Measurements from ENCODE around the gene PCF11. TPM values are rescaled to one million over a fixed set of nuclear protein-coding genes. Genes with fewer than 3 reads are reported as not detected.
A peak's percentile ranks its signal among the peaks of the same experiment; 100 is the strongest.

PCF11 gene
- total RNA-seq, 6 experiments from 2014 or later = 16.0 to 23.1 (median 18.9) TPM

GRCh38 chr11:83181815-83182214, 24.9 kb downstream of the PCF11 start:
- no peaks in the 10 kb centered on the region for H3K27me3 ChIP-seq
- ATAC-seq (no peak), DNase-seq (no peak)
- peaks cover 0 to 85% (median 53%) of the 10 kb centered on the region in 4 donors for H3K36me3 ChIP-seq
- 71% methylated on average over 2 of the region's 2 CpGs for WGBS (ENCODE audit: insufficient coverage, low coverage, low lambda C conversion rate, missing lambda C conversion rate)
- H3K27ac ChIP-seq = no peak overlapping the region
- H3K9me3 ChIP-seq = no peaks in the 10 kb centered on the region
- no peak overlapping the region for H3K4me3 ChIP-seq
- no peak for TF ChIP-seq POLR2A (IDR thresholded peaks at IDR 0.05)
- TF ChIP-seq CTCF (IDR thresholded peaks at IDR 0.05) = no peak
- H3K4me1 ChIP-seq = no peaks in the 10 kb centered on the region
- intact Hi-C loops (cut with DNase I) = no loop called here

- H3K9me3 ChIP-seq = no peaks in the 10 kb centered on the region
- H3K4me1 ChIP-seq = no peaks in the 10 kb centered on the region
- H3K4me3 ChIP-seq = no peak overlapping the region
- no peaks in the 10 kb centered on the region for H3K27me3 ChIP-seq
- 95% methylated on average over 1 of the region's 1 CpG for WGBS (ENCODE audit: insufficient coverage, low coverage, low lambda C conversion rate, missing lambda C conversion rate)
- intact Hi-C loops (cut with DNase I) = no loop called here
- no peak for ATAC-seq
- H3K27ac ChIP-seq = no peak overlapping the region
- H3K36me3 ChIP-seq = peaks cover 0 to 65% (median 26%) of the 10 kb centered on the region in 4 donors
- no peak for DNase-seq
- TF ChIP-seq POLR2A (IDR thresholded peaks at IDR 0.05) = no peak
- no peak for TF ChIP-seq CTCF (IDR thresholded peaks at IDR 0.05)
Observed at GRCh38 chr11:83185767-83186166, 28.8 kb downstream of the PCF11 start.

GRCh38 chr11:83187465-83187864, 30.5 kb downstream of the PCF11 start:
- Histone ChIP-seq H3K4me3 (no peak overlapping the region), H3K27me3 (no peaks in the 10 kb centered on the region), H3K27ac (no peak overlapping the region), H3K9me3 (no peaks in the 10 kb centered on the region), H3K4me1 (peaks cover 0 to 2% (median 0%) of the 10 kb centered on the region in 4 donors), H3K36me3 (peaks cover 0 to 63% (median 23%) of the 10 kb centered on the region in 4 donors)
- no peak for TF ChIP-seq POLR2A (IDR thresholded peaks at IDR 0.05)
- TF ChIP-seq CTCF (IDR thresholded peaks at IDR 0.05) = no peak
- ATAC-seq (peak in 1 of 4 donors; percentile 12), DNase-seq (no peak)
- intact Hi-C loops (cut with DNase I) = no loop called here
- WGBS (ENCODE audit: insufficient coverage, low coverage, low lambda C conversion rate, missing lambda C conversion rate) = 96% methylated on average over 4 of the region's 4 CpGs

GRCh38 chr11:83191491-83191890, 34.6 kb downstream of the PCF11 start:
- intact Hi-C loops (cut with DNase I) = no loop called here
- WGBS (ENCODE audit: insufficient coverage, low coverage, low lambda C conversion rate, missing lambda C conversion rate) = 100% methylated on average over 3 of the region's 5 CpGs
- no peak for ATAC-seq
- peaks cover 0 to 27% (median 8%) of the 10 kb centered on the region in 4 donors for H3K36me3 ChIP-seq
- no peak for DNase-seq
- H3K27me3 ChIP-seq = no peaks in the 10 kb centered on the region
- no peak overlapping the region for H3K27ac ChIP-seq
- no peak overlapping the region for H3K4me3 ChIP-seq
- TF ChIP-seq CTCF (IDR thresholded peaks at IDR 0.05) = no peak
- TF ChIP-seq POLR2A (IDR thresholded peaks at IDR 0.05) = no peak
- H3K9me3 ChIP-seq = no peaks in the 10 kb centered on the region
- H3K4me1 ChIP-seq = peaks cover 0 to 13% (median 0%) of the 10 kb centered on the region in 4 donors

GRCh38 chr11:83191986-83192385, 35.1 kb downstream of the PCF11 start:
- ATAC-seq = no peak
- intact Hi-C loops (cut with DNase I) = no loop called here
- no peak for DNase-seq
- Histone ChIP-seq H3K36me3 (peaks cover 0 to 27% (median 8%) of the 10 kb centered on the region in 4 donors), H3K4me3 (no peak overlapping the region), H3K9me3 (no peaks in the 10 kb centered on the region), H3K4me1 (peaks cover 0 to 13% (median 0%) of the 10 kb centered on the region in 4 donors), H3K27me3 (no peaks in the 10 kb centered on the region), H3K27ac (no peak overlapping the region)
- 73% methylated on average over 11 of the region's 11 CpGs for WGBS (ENCODE audit: insufficient coverage, low coverage, low lambda C conversion rate, missing lambda C conversion rate)
- TF ChIP-seq CTCF (IDR thresholded peaks at IDR 0.05) = no peak
- no peak for TF ChIP-seq POLR2A (IDR thresholded peaks at IDR 0.05)

Measured in right lobe of liver (tissue), 6 donors.